Liver (tissue), 9 donors: Measurements from ENCODE around the gene CGRRF1. TPM values are rescaled to one million over a fixed set of nuclear protein-coding genes. Genes with fewer than 3 reads are reported as not detected.
A peak's percentile ranks its signal among the peaks of the same experiment; 100 is the strongest.

ENCODE experiments used
- DNase-seq: peaks from one replicate; pipeline ENCODE4 v3.0.0-alpha.2; 2017; ENCODE audit warnings: low spot score
- H3K27ac ChIP-seq, 2 donors: one replicate each; pipeline ENCODE4 v1.7.0; 2013; ENCODE audit warnings: inconsistent platforms in 2 of 2, low read length in 2 of 2, control low read depth in 1 of 2, low read depth in 1 of 2, mild to moderate bottlenecking in 1 of 2
- H3K27me3 ChIP-seq, 4 donors: one replicate each; pipeline versions ENCODE4 v1.6.1 to v1.7.0; 2013; ENCODE audit warnings: low read length in 3 of 4, inconsistent platforms in 1 of 4, mild to moderate bottlenecking in 1 of 4, moderate library complexity in 1 of 4; ENCODE audit not compliant: control insufficient read depth in 4 of 4, insufficient read depth in 4 of 4
- H3K36me3 ChIP-seq, 4 donors: one replicate each; pipeline versions ENCODE4 v1.6.1 to v1.7.0; 2013; ENCODE audit warnings: low read length in 3 of 4, mild to moderate bottlenecking in 3 of 4, low read depth in 1 of 4, moderate library complexity in 1 of 4; ENCODE audit not compliant: control insufficient read depth in 4 of 4, insufficient read depth in 3 of 4
- H3K4me1 ChIP-seq, 4 donors: one replicate each; pipeline versions ENCODE4 v1.6.1 to v1.7.0; 2013; ENCODE audit warnings: low read length in 3 of 4, mild to moderate bottlenecking in 3 of 4, moderate library complexity in 1 of 4; ENCODE audit not compliant: control insufficient read depth in 4 of 4, insufficient read depth in 4 of 4
- H3K4me3 ChIP-seq, 3 donors: one replicate each; pipeline versions ENCODE4 v1.6.1 to v1.7.0; 2013; ENCODE audit warnings: low read length in 3 of 3, control low read depth in 1 of 3, low read depth in 1 of 3, mild to moderate bottlenecking in 1 of 3
- H3K9ac ChIP-seq, 2 donors: one replicate each; pipeline ENCODE4 v1.7.0; 2013; ENCODE audit warnings: low read length in 2 of 2, mild to moderate bottlenecking in 2 of 2, moderate library complexity in 2 of 2, control low read depth in 1 of 2, low read depth in 1 of 2
- H3K9me3 ChIP-seq, 4 donors: one replicate each; pipeline versions ENCODE4 v1.6.1 to v1.7.0; 2013; ENCODE audit warnings: low read length in 3 of 4; ENCODE audit not compliant: control insufficient read depth in 4 of 4
- ATF3 ChIP-seq: IDR thresholded peaks from 2 replicates; pipeline ENCODE4 v1.6.1; 2016; ENCODE audit warnings: antibody characterized with exemption
- EGR1 ChIP-seq, 2 donors: IDR thresholded peaks; 2 replicates each; pipeline ENCODE4 v1.6.1; 2016 to 2018; ENCODE audit warnings: antibody characterized with exemption in 2 of 2, low read depth in 2 of 2
- FOXA2 ChIP-seq: IDR thresholded peaks from 2 replicates; pipeline ENCODE4 v1.6.1; 2016; ENCODE audit warnings: antibody characterized with exemption
- HNF4G ChIP-seq: IDR thresholded peaks from 2 replicates; pipeline ENCODE4 v1.6.1; 2016; ENCODE audit warnings: antibody characterized with exemption
- JUND ChIP-seq, 2 donors: IDR thresholded peaks; 2 replicates each; pipeline ENCODE4 v1.6.1; 2016; ENCODE audit warnings: antibody characterized with exemption in 2 of 2
- NR2F2 ChIP-seq: IDR thresholded peaks from 2 replicates; pipeline ENCODE4 v1.6.1; 2016; ENCODE audit warnings: antibody characterized with exemption
- RAD21 ChIP-seq, 2 donors: IDR thresholded peaks; 2 replicates each; pipeline ENCODE4 v1.6.1; 2016; ENCODE audit warnings: antibody characterized with exemption in 2 of 2, mild to moderate bottlenecking in 2 of 2
- RXRA ChIP-seq, 2 donors: IDR thresholded peaks; 2 replicates each; pipeline ENCODE4 v1.6.1; 2017 to 2018; ENCODE audit warnings: antibody characterized with exemption in 2 of 2, mild to moderate bottlenecking in 1 of 2
- SP1 ChIP-seq: IDR thresholded peaks from 2 replicates; pipeline ENCODE4 v1.6.1; 2018; ENCODE audit warnings: antibody characterized with exemption, mild to moderate bottlenecking
- YY1 ChIP-seq: IDR thresholded peaks from 2 replicates; pipeline ENCODE4 v1.6.1; 2016; ENCODE audit warnings: antibody characterized with exemption, mild to moderate bottlenecking
- WGBS: extraction: QIAGEN DNeasy Blood & Tissue Kit; methylation state at CpG from one replicate; pipeline ENCODE4 v1.1.7; 2013; 5-methylcytosine and 5-hydroxymethylcytosine counted together
- polyA plus RNA-seq, 2 donors: library from polyadenylated mRNA; stranded (reverse) in 1 of 2; unstranded in 1 of 2; fragments of 200-250 nt in 1 of 2; fragments of >200 nt in 1 of 2; fragmentation: Nextera tagmentation in 1 of 2; extraction: Ambion mirVana in 1 of 2; gene quantifications; one replicate each; pipeline versions ENCODE4 v1.2.1 to v1.2.3, GENCODE V29; 2013 to 2015
- total RNA-seq, 2 donors: library from RNA; depleted of rRNA; stranded (reverse); fragments of >200 nt; gene quantifications; one replicate each; pipeline ENCODE4 v1.2.3, GENCODE V29; 2014
- donor health status: healthy.
- donor health status: healthy.
- donor health status: healthy.
- donor health status: healthy.
- donor health status: healthy.

The CGRRF1 gene
- total and polyA plus RNA-seq, 4 donors, result 4.6 to 11.2 (median 5.0) TPM

GRCh38 chr14:54567224-54567638 lies 57.5 kb downstream of the CGRRF1 start:
- WGBS, result under 1% methylated on average over 31 of the region's 31 CpGs
- no peak for DNase-seq
- no peaks in the 10 kb centered on the region for H3K27me3 ChIP-seq
- H3K4me3 ChIP-seq, result peak overlapping the region; percentile 66 to 79 (median 72)
- peaks cover 0 to 33% (median 20%) of the 10 kb centered on the region in 4 donors for H3K4me1 ChIP-seq
- H3K9ac ChIP-seq, result peak overlapping the region; percentile 54 to 97
- H3K9me3 ChIP-seq, result peaks cover 0 to 3% (median 0%) of the 10 kb centered on the region in 4 donors
- peak overlapping the region; percentile 98 for H3K27ac ChIP-seq
- TF ChIP-seq ATF3, result no peak
- peak; percentile 21 for TF ChIP-seq YY1
- no peaks in the 10 kb centered on the region for H3K36me3 ChIP-seq

DNA sequence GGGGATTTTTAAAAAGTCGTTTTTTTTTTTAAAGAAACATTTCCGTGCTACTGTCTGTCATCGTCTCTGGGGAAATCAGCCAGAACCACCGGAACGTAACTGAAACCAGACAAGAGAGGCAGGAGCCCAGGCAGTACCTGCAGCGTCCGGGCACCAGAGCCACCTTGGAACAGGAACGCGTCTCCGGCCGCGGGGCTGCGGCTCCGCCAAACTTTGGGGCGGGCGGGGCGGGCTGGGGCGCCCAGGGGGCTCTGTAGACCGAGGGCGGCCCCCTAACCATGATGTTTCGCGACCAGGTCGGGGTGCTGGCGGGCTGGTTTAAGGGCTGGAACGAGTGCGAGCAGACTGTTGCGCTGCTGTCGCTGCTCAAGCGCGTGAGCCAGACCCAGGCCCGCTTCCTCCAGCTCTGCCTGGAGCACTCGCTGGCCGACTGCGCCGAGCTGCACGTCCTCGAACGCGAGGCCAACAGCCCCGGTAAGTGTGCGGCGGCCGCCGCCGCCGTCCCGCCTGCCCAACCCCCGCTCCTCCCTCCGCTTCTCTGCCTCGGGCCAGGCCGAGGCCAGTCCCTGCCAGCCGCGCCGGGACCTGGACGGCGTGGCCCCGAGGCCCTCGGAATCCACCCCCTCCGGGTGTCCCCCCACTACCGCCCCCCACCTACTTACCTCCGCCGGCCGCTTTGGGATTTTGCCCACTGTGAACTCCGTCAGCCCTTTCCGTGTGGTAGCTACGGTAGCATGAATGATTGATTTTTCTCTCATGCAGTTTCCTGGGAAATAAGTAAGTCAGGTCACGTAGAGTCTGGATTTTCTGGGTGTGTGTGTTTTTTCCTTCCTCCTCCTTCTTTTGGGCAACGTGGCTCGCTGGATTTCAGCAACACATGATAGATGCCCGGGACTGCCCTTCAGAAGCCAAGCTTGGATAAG lies 58.2 kb downstream of the CGRRF1 start:
- Histone ChIP-seq H3K9ac (peak overlapping the region; percentile 49 to 97), H3K36me3 (no peaks in the 10 kb centered on the region), H3K9me3 (peaks cover 0 to 5% (median under 1%) of the 10 kb centered on the region in 4 donors), H3K4me3 (peak overlapping the region; percentile 66 to 79 (median 72)), H3K27me3 (no peaks in the 10 kb centered on the region), H3K27ac (peak overlapping the region; percentile 98), H3K4me1 (peaks cover 0 to 33% (median 20%) of the 10 kb centered on the region in 4 donors)
- no peak for TF ChIP-seq NR2F2
- peak in 1 of 2 donors; percentile 2 for TF ChIP-seq RAD21 (IDR thresholded peaks at IDR 0.05)
- WGBS, result under 1% methylated on average over 70 of the region's 70 CpGs
- DNase-seq, result peak; percentile 39

DNA sequence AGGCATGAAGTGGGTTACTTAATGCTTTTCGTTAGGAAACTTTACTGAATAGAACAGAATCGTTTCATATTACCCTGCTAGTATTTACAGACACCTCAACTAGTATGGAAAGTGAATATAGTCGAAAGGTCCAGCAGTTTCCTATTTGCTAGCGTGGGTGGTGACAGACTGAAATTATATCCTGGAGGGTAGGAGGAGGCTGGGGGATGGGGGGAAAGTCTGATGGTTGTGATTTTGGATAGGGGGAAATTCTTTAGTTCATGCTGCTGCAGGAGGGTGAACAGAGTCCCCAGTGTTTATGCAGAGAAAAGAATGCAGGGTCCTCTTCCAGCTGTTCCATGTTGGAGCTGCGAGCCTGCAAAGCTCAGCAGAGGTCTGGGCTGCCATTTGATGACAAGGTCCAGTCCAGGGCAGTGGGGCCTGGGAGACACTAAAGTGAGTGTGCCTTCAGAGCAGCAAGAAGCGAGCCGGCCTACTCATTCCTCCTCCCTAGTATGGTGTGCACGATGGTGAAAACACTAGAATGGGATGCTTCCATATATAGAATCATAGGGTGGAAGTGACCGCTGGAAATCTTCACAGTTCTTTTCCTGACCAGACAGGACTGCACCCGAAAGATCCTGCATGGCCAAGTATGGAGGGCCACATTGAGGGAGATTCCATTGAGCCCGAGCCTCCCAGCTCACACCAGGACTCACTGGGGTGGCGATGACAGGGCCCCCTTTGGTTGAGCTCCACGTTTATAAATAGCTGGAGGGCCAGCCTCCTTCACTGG lies 59.3 kb downstream of the CGRRF1 start:
- Histone ChIP-seq H3K27ac (peak overlapping the region in 1 of 2 donors; percentile 34), H3K27me3 (no peaks in the 10 kb centered on the region), H3K9me3 (peaks cover 0 to 5% (median under 1%) of the 10 kb centered on the region in 4 donors), H3K9ac (no peak overlapping the region), H3K36me3 (no peaks in the 10 kb centered on the region), H3K4me1 (peaks cover 0 to 33% (median 20%) of the 10 kb centered on the region in 4 donors), H3K4me3 (no peak overlapping the region)
- WGBS, result 78% methylated on average over 13 of the region's 13 CpGs
- no peak for TF ChIP-seq JUND (IDR thresholded peaks at IDR 0.05)
- DNase-seq, result no peak

- Histone ChIP-seq H3K27ac (peak overlapping the region in 1 of 2 donors; percentile 57), H3K9ac (no peak overlapping the region), H3K4me1 (peaks cover 0 to 23% (median 17%) of the 10 kb centered on the region in 4 donors), H3K4me3 (no peak overlapping the region), H3K36me3 (no peaks in the 10 kb centered on the region), H3K27me3 (no peaks in the 10 kb centered on the region), H3K9me3 (peaks cover 0 to 5% (median under 1%) of the 10 kb centered on the region in 4 donors)
- TF ChIP-seq EGR1 (IDR thresholded peaks at IDR 0.05; ENCODE audit: low read depth in 2 of 2) (no peak), RXRA (IDR thresholded peaks at IDR 0.05) (no peak), ATF3 (no peak), SP1 (no peak), FOXA2 (no peak), YY1 (no peak), HNF4G (no peak), JUND (IDR thresholded peaks at IDR 0.05) (no peak)
- DNase-seq, result no peak
- WGBS, result 65% methylated on average over 5 of the region's 5 CpGs
Observed at GRCh38 chr14:54570047-54570446, 60.3 kb downstream of the CGRRF1 start.
